ENCODE measurements around the gene SDCBP2. TPM values are rescaled to one million over a fixed set of nuclear protein-coding genes. Genes with fewer than 3 reads are reported as not detected.

Gene SDCBP2
- total RNA-seq, 1 donor from 2014 or later, result 4.6 TPM

- Mint-ChIP-seq H3K36me3 (ENCODE audit: low read depth, unreplicated experiment) (peaks cover 19% of the 10 kb centered on the region), H3K9me3 (ENCODE audit: unreplicated experiment) (no peaks in the 10 kb centered on the region), H3K4me3 (ENCODE audit: unreplicated experiment) (no peak overlapping the region), H3K27me3 (ENCODE audit: low read depth, unreplicated experiment) (no peaks in the 10 kb centered on the region), H3K4me1 (ENCODE audit: low read depth, unreplicated experiment) (peaks cover 60% of the 10 kb centered on the region), H3K27ac (ENCODE audit: unreplicated experiment) (peak overlapping the region; percentile 58)
- H3K27me3 ChIP-seq (ENCODE audit: insufficient read depth, low read length), result no peaks in the 10 kb centered on the region
- peaks cover 72% of the 10 kb centered on the region for H4K20me1 ChIP-seq (ENCODE audit: insufficient read depth, low read length)
- H3K9ac ChIP-seq (ENCODE audit: low read length), result no peak overlapping the region
- peaks cover 51% of the 10 kb centered on the region for H3K79me2 ChIP-seq (ENCODE audit: insufficient read depth, low read length)
- TF ChIP-seq, protein P1, sequence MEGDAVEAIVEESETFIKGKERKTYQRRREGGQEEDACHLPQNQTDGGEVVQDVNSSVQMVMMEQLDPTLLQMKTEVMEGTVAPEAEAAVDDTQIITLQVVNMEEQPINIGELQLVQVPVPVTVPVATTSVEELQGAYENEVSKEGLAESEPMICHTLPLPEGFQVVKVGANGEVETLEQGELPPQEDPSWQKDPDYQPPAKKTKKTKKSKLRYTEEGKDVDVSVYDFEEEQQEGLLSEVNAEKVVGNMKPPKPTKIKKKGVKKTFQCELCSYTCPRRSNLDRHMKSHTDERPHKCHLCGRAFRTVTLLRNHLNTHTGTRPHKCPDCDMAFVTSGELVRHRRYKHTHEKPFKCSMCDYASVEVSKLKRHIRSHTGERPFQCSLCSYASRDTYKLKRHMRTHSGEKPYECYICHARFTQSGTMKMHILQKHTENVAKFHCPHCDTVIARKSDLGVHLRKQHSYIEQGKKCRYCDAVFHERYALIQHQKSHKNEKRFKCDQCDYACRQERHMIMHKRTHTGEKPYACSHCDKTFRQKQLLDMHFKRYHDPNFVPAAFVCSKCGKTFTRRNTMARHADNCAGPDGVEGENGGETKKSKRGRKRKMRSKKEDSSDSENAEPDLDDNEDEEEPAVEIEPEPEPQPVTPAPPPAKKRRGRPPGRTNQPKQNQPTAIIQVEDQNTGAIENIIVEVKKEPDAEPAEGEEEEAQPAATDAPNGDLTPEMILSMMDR (IDR thresholded peaks at IDR 0.05; ENCODE audit: insufficient read depth, low read depth, low read length), result no peak
- TF ChIP-seq EZH2 (IDR thresholded peaks at IDR 0.05; ENCODE audit: insufficient read depth, low read length), result no peak
- H3K27ac ChIP-seq (ENCODE audit: low read depth, low read length), result peak overlapping the region; percentile 4
- DNase-seq (ENCODE audit: low read depth), result peak; percentile 48
- no peak overlapping the region for H2AFZ ChIP-seq (ENCODE audit: low read depth, low read length)
- H3K4me2 ChIP-seq (ENCODE audit: low read length), result no peak overlapping the region
- no peak overlapping the region for H3K4me3 ChIP-seq (ENCODE audit: insufficient read depth, low read depth, low read length)
- H3K9me3 ChIP-seq (ENCODE audit: insufficient read depth, low read depth, low read length), result no peaks in the 10 kb centered on the region
- peaks cover 24% of the 10 kb centered on the region for H3K4me1 ChIP-seq (ENCODE audit: insufficient read depth, low read length)
- peaks cover 43% of the 10 kb centered on the region for H3K36me3 ChIP-seq (ENCODE audit: insufficient read depth, low read length)
- FAIRE-seq, result no peak
These were observed 41.7 kb upstream of the SDCBP2 start for GRCh38 chr20:1370548-1371110.

GRCh38 chr20:1369970-1370369 lies 41.0 kb upstream of the SDCBP2 start:
- Mint-ChIP-seq H3K36me3 (ENCODE audit: low read depth, unreplicated experiment) (peaks cover 19% of the 10 kb centered on the region), H3K9me3 (ENCODE audit: unreplicated experiment) (no peaks in the 10 kb centered on the region)
- FAIRE-seq, result no peak

More at GRCh38 chr20:1369970-1370369, 41.0 kb upstream of the SDCBP2 start:
- Histone ChIP-seq H3K9me3 (ENCODE audit: insufficient read depth, low read depth, low read length) (no peaks in the 10 kb centered on the region), H2AFZ (ENCODE audit: low read depth, low read length) (no peak overlapping the region), H3K4me1 (ENCODE audit: insufficient read depth, low read length) (peaks cover 21% of the 10 kb centered on the region), H4K20me1 (ENCODE audit: insufficient read depth, low read length) (peaks cover 69% of the 10 kb centered on the region), H3K27me3 (ENCODE audit: insufficient read depth, low read length) (no peaks in the 10 kb centered on the region), H3K27ac (ENCODE audit: low read depth, low read length) (no peak overlapping the region), H3K4me3 (ENCODE audit: insufficient read depth, low read depth, low read length) (no peak overlapping the region), H3K36me3 (ENCODE audit: insufficient read depth, low read length) (peaks cover 43% of the 10 kb centered on the region), H3K4me2 (ENCODE audit: low read length) (no peak overlapping the region), H3K9ac (ENCODE audit: low read length) (no peak overlapping the region), H3K79me2 (ENCODE audit: insufficient read depth, low read length) (peaks cover 46% of the 10 kb centered on the region)
- TF ChIP-seq EZH2 (IDR thresholded peaks at IDR 0.05; ENCODE audit: insufficient read depth, low read length), result no peak
- TF ChIP-seq, protein P1 (IDR thresholded peaks at IDR 0.05; ENCODE audit: insufficient read depth, low read depth, low read length), result no peak
- DNase-seq (ENCODE audit: low read depth), result no peak
- Mint-ChIP-seq H3K27me3 (ENCODE audit: low read depth, unreplicated experiment) (no peaks in the 10 kb centered on the region), H3K4me1 (ENCODE audit: low read depth, unreplicated experiment) (peaks cover 55% of the 10 kb centered on the region), H3K4me3 (ENCODE audit: unreplicated experiment) (no peak overlapping the region), H3K27ac (ENCODE audit: unreplicated experiment) (no peak overlapping the region)

Measured in astrocyte (in vitro differentiated cells and primary cell).